AG09319 (cell line): ENCODE data around the gene DYNLL2.

Source experiments
- DNase-seq: peaks from one replicate; pipeline ENCODE4 v3.0.0-alpha.2; 2010; ENCODE audit warnings: low read depth; ENCODE audit errors: extremely low read depth
- CTCF ChIP-seq: IDR thresholded peaks from 2 replicates; pipeline ENCODE4 v1.5.1; 2011; ENCODE audit warnings: low read depth, mild to moderate bottlenecking, inconsistent platforms, low read length, moderate library complexity

The DYNLL2 gene

GRCh38 chr17:58047376-58048150 lies 35.7 kb upstream of the DYNLL2 start:
- no peak for DNase-seq
- TF ChIP-seq CTCF: no peak

- TF ChIP-seq CTCF: no peak
- DNase-seq: no peak
Measured at GRCh38 chr17:58049533-58049932, 33.7 kb upstream of the DYNLL2 start.

- no peak for TF ChIP-seq CTCF
- DNase-seq: no peak
Measured at GRCh38 chr17:58050966-58051365, 32.3 kb upstream of the DYNLL2 start.

- DNase-seq: no peak
- TF ChIP-seq CTCF: no peak
Measured at GRCh38 chr17:58051468-58051867, 31.8 kb upstream of the DYNLL2 start.

- TF ChIP-seq CTCF: no peak
- DNase-seq: no peak
Measured at GRCh38 chr17:58052407-58052806, 30.8 kb upstream of the DYNLL2 start.

GRCh38 chr17:58052945-58053715 lies 30.1 kb upstream of the DYNLL2 start:
- TF ChIP-seq CTCF: no peak
- no peak for DNase-seq

GRCh38 chr17:58054641-58055040 lies 28.6 kb upstream of the DYNLL2 start:
- DNase-seq: no peak
- no peak for TF ChIP-seq CTCF
